Fibroblast of villous mesenchyme (primary cell): ENCODE measurements around the gene PPP3CA. TPM values are rescaled to one million over a fixed set of nuclear protein-coding genes. Genes with fewer than 3 reads are reported as not detected.
A peak's percentile ranks its signal among the peaks of the same experiment; 100 is the strongest.
"Not testable (repeated sequence)": the region's sequence is repeated elsewhere in the genome, so short reads cannot be mapped to it uniquely, and the experiment has no call there.

Source experiments
- DNase-seq: peaks from one replicate; pipeline ENCODE4 v3.0.0-alpha.2; 2010; ENCODE audit warnings: low read depth
- H3K4me3 ChIP-seq: 2 replicates; pipeline ENCODE4 v1.5.1; 2011; ENCODE audit warnings: low read depth, mild to moderate bottlenecking, low read length
- CTCF ChIP-seq: IDR thresholded peaks from 2 replicates; pipeline ENCODE4 v1.5.1; 2012; ENCODE audit warnings: low read depth, mild to moderate bottlenecking, low read length; ENCODE audit not compliant: insufficient read depth
- total RNA-seq: library from RNA; depleted of rRNA; stranded (reverse); fragments of >200 nt; gene quantifications from 2 replicates; pipeline ENCODE4 v1.2.3, GENCODE V29; 2012

Gene PPP3CA
- total RNA-seq, 1 donor = 47.9 TPM

GRCh38 chr4:101236097-101236496 lies 111.2 kb downstream of the PPP3CA start:
- no peak overlapping the region for H3K4me3 ChIP-seq
- no peak for DNase-seq
- TF ChIP-seq CTCF = no peak

GRCh38 chr4:101234141-101234540 lies 113.2 kb downstream of the PPP3CA start:
- DNase-seq, H3K4me3 ChIP-seq: not testable (repeated sequence)

- TF ChIP-seq CTCF = no peak
- no peak overlapping the region for H3K4me3 ChIP-seq
- peak; percentile 52 for DNase-seq
These were observed 115.1 kb downstream of the PPP3CA start for GRCh38 chr4:101232074-101232776.

- no peak for DNase-seq
- TF ChIP-seq CTCF = no peak
- no peak overlapping the region for H3K4me3 ChIP-seq
These were observed 116.4 kb downstream of the PPP3CA start for GRCh38 chr4:101230801-101231426.

- TF ChIP-seq CTCF = no peak
- H3K4me3 ChIP-seq = no peak overlapping the region
- DNase-seq = peak; percentile 54
These were observed 118.2 kb downstream of the PPP3CA start for GRCh38 chr4:101229116-101229515.

GRCh38 chr4:101227715-101228114 lies 119.6 kb downstream of the PPP3CA start:
- no peak overlapping the region for H3K4me3 ChIP-seq
- no peak for DNase-seq
- no peak for TF ChIP-seq CTCF

GRCh38 chr4:101224358-101225218 lies 122.7 kb downstream of the PPP3CA start:
- no peak for TF ChIP-seq CTCF
- no peak for DNase-seq
- H3K4me3 ChIP-seq = no peak overlapping the region
